Mucosa of descending colon (tissue), 3 donors: ENCODE measurements around the gene ZNF213. TPM values are rescaled to one million over a fixed set of nuclear protein-coding genes. Genes with fewer than 3 reads are reported as not detected.
"Not testable (repeated sequence)": the region's sequence is repeated elsewhere in the genome, so short reads cannot be mapped to it uniquely, and the experiment has no call there.

Source experiments
- ATAC-seq: fragments of 200-7000 bp; cut with Tn5 transposase; one replicate; pipeline ENCODE4 v1.9.1; 2020; ENCODE audit warnings: mild to moderate bottlenecking, moderate library complexity
- DNase-seq, 3 donors: peaks; one replicate each; pipeline ENCODE4 v3.0.0-alpha.2; 2020
- H3K36me3 ChIP-seq: fragments of 200-600 bp; one replicate; pipeline ENCODE4 v1.8.0; 2021; ENCODE audit warnings: low read depth, mild to moderate bottlenecking
- H3K4me1 ChIP-seq: fragments of 200-600 bp; one replicate; pipeline ENCODE4 v1.8.0; 2021; ENCODE audit warnings: low read depth, mild to moderate bottlenecking
- H3K4me3 ChIP-seq: fragments of 200-600 bp; one replicate; pipeline ENCODE4 v1.8.0; 2021; ENCODE audit warnings: mild to moderate bottlenecking
- H3K9me3 ChIP-seq: fragments of 200-600 bp; one replicate; pipeline ENCODE4 v1.8.0; 2021; ENCODE audit warnings: mild to moderate bottlenecking
- CTCF ChIP-seq: fragments of 200-600 bp; IDR thresholded peaks from one replicate; pipeline ENCODE4 v1.8.0; 2022; ENCODE audit warnings: antibody characterized with exemption, mild to moderate bottlenecking
- intact Hi-C, 2 donors: fragments of 100-400 bp; cut with DNase I in 1 of 2; cut with micrococcal nuclease in 1 of 2; formaldehyde crosslinking; loops; one replicate each; pipeline versions ENCODE4 v1.11.0 to v1.11.1; 2022; cut with DNase I, micrococcal nuclease
- total RNA-seq, 3 donors: library from RNA; stranded (reverse); fragmentation: NEBNext Ultra II Directional in 2 of 3; extraction: Animal tissue kit (Norgen Biotek cat#: 25700) in 2 of 3; gene quantifications; one replicate each; pipeline versions ENCODE4 v1.2.1 to v1.2.4, GENCODE V29; 2021 to 2023
- donor health status: DM: no; HTN: no; CAD: no; lungs with moderate emphysema.
- donor health status: DM: no; HTN: no; CAD: no.
- donor health status: DM: no; HTN: yes; CAD: no.

The ZNF213 gene
- total RNA-seq, 3 donors from 2014 or later: 10.3 to 18.1 (median 14.1) TPM

GRCh38 chr16:3138342-3138741, 3.5 kb downstream of the ZNF213 start:
- TF ChIP-seq CTCF: no peak
- no peaks in the 10 kb centered on the region for H3K9me3 ChIP-seq
- intact Hi-C loops: no loop called here
- ATAC-seq (no peak), DNase-seq (peak in 1 of 3 donors; percentile 52)
- no peaks in the 10 kb centered on the region for H3K36me3 ChIP-seq
- peaks cover 2% of the 10 kb centered on the region for H3K4me1 ChIP-seq
- H3K4me3 ChIP-seq: no peak overlapping the region

GRCh38 chr16:3138823-3139426, 4.1 kb downstream of the ZNF213 start:
- ATAC-seq (no peak), DNase-seq (peak in 1 of 3 donors; percentile 31)
- no peak for TF ChIP-seq CTCF
- intact Hi-C loops: no loop called here
- no peak overlapping the region for H3K4me3 ChIP-seq
- no peaks in the 10 kb centered on the region for H3K9me3 ChIP-seq
- H3K36me3 ChIP-seq: no peaks in the 10 kb centered on the region
- peaks cover 8% of the 10 kb centered on the region for H3K4me1 ChIP-seq

- H3K4me1 ChIP-seq, DNase-seq, intact Hi-C loops, H3K9me3 ChIP-seq, H3K36me3 ChIP-seq, ATAC-seq, H3K4me3 ChIP-seq: not testable (repeated sequence)
Observed at GRCh38 chr16:3139561-3139960, 4.7 kb downstream of the ZNF213 start.

GRCh38 chr16:3140603-3141427, 6.0 kb downstream of the ZNF213 start:
- Histone ChIP-seq H3K4me3 (no peak overlapping the region), H3K36me3 (no peaks in the 10 kb centered on the region), H3K4me1 (peaks cover 8% of the 10 kb centered on the region), H3K9me3 (no peaks in the 10 kb centered on the region)
- DNase-seq (peak in 1 of 3 donors; percentile 37), ATAC-seq (no peak)
- intact Hi-C loops: no loop called here
- no peak for TF ChIP-seq CTCF

GRCh38 chr16:3141781-3142311, 7.0 kb downstream of the ZNF213 start:
- Histone ChIP-seq H3K4me3 (no peak overlapping the region), H3K9me3 (no peaks in the 10 kb centered on the region), H3K36me3 (no peaks in the 10 kb centered on the region), H3K4me1 (peaks cover 8% of the 10 kb centered on the region)
- no peak for ATAC-seq
- DNase-seq: peak in 1 of 3 donors; percentile 52
- no peak for TF ChIP-seq CTCF
- intact Hi-C loops: no loop called here

- no peak overlapping the region for H3K4me3 ChIP-seq
- peaks cover 8% of the 10 kb centered on the region for H3K4me1 ChIP-seq
- intact Hi-C loops: no loop called here
- H3K36me3 ChIP-seq: no peaks in the 10 kb centered on the region
- ATAC-seq: no peak
- no peaks in the 10 kb centered on the region for H3K9me3 ChIP-seq
- DNase-seq: peak in 1 of 3 donors; percentile 43
- no peak for TF ChIP-seq CTCF
Observed at GRCh38 chr16:3142327-3142726, 7.5 kb downstream of the ZNF213 start.
